ENCODE measurements around the gene SPATA20. TPM values are rescaled to one million over a fixed set of nuclear protein-coding genes. Genes with fewer than 3 reads are reported as not detected.
A peak's percentile ranks its signal among the peaks of the same experiment; 100 is the strongest.

The SPATA20 gene
- total and polyA plus RNA-seq, 2 of the 13 experiments (the other 11 are each of a cell fraction or from before 2014, with no cell fraction given), result 36.1 to 64.8 TPM

DNA sequence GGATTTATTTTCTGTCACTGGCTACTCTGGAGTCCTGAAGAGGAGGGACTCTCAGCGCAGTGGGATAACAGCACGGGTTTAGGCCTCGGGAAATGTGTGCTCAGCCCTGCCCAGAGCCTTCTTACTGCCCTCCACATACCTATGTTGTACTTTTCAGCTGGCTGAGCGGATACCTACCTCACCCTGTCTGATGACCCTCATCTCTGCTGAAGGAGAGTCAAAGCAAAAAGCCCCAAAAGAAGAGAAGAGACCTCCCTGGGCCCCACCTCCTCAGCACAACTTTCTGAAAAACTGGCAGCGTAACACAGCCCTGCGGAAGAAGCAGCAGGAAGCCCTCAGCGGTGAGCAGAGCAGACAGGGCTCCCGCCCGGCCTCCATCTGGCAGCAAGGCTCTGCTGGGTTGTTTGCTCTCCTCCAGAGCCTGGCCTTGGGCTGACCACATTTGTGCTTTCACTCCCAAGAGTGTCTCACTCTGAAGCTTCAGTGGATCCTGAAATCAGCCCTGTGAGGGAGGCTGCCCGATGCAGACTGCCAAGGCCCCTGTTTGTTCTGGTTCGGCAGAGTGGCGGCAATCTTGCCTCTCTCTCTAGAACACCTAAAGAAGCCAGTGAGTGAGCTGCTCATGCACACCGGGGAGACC, 28.5 kb upstream of the SPATA20 start (continued):
- TF ChIP-seq, protein P1, sequence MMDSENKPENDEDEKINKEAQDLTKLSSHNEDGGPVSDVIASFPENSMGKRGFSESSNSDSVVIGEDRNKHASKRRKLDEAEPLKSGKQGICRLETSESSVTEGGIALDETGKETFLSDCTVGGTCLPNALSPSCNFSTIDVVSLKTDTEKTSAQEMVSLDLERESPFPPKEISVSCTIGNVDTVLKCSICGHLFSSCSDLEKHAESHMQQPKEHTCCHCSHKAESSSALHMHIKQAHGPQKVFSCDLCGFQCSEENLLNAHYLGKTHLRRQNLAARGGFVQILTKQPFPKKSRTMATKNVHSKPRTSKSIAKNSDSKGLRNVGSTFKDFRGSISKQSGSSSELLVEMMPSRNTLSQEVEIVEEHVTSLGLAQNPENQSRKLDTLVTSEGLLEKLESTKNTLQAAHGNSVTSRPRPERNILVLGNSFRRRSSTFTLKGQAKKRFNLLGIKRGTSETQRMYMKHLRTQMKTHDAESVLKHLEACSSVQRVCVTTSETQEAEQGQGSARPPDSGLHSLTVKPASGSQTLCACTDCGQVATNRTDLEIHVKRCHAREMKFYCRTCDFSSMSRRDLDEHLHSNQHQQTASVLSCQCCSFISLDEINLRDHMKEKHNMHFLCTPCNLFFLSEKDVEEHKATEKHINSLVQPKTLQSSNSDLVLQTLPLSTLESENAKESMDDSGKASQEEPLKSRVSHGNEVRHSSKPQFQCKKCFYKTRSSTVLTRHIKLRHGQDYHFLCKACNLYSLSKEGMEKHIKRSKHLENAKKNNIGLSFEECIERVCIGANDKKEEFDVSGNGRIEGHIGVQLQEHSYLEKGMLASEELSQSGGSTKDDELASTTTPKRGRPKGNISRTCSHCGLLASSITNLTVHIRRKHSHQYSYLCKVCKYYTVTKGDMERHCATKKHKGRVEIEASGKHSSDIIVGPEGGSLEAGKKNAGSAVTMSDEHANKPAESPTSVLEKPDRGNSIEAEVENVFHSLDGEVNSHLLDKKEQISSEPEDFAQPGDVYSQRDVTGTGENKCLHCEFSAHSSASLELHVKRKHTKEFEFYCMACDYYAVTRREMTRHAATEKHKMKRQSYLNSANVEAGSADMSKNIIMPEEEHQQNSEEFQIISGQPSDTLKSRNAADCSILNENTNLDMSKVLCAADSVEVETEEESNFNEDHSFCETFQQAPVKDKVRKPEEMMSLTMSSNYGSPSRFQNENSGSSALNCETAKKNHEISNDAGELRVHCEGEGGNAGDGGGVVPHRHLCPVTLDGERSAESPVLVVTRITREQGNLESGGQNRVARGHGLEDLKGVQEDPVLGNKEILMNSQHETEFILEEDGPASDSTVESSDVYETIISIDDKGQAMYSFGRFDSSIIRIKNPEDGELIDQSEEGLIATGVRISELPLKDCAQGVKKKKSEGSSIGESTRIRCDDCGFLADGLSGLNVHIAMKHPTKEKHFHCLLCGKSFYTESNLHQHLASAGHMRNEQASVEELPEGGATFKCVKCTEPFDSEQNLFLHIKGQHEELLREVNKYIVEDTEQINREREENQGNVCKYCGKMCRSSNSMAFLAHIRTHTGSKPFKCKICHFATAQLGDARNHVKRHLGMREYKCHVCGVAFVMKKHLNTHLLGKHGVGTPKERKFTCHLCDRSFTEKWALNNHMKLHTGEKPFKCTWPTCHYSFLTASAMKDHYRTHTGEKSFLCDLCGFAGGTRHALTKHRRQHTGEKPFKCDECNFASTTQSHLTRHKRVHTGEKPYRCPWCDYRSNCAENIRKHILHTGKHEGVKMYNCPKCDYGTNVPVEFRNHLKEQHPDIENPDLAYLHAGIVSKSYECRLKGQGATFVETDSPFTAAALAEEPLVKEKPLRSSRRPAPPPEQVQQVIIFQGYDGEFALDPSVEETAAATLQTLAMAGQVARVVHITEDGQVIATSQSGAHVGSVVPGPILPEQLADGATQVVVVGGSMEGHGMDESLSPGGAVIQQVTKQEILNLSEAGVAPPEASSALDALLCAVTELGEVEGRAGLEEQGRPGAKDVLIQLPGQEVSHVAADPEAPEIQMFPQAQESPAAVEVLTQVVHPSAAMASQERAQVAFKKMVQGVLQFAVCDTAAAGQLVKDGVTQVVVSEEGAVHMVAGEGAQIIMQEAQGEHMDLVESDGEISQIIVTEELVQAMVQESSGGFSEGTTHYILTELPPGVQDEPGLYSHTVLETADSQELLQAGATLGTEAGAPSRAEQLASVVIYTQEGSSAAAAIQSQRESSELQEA (CRISPR knock-in tag; IDR thresholded peaks at IDR 0.05; ENCODE audit: not compliant biosample characterization), result no peak
- TF ChIP-seq ZNF34 (CRISPR knock-in tag; IDR thresholded peaks at IDR 0.05; ENCODE audit: borderline replicate concordance) (no peak), GTF2F1 (IDR thresholded peaks at IDR 0.05; ENCODE audit: low read length) (no peak), MAFG (CRISPR knock-in tag; IDR thresholded peaks at IDR 0.05) (no peak), ZNF678 (CRISPR knock-in tag; IDR thresholded peaks at IDR 0.05) (no peak), ZNF549 (CRISPR knock-in tag; IDR thresholded peaks at IDR 0.05) (no peak), CHD2 (IDR thresholded peaks at IDR 0.05; ENCODE audit: low read depth, low read length) (no peak)
- TF ChIP-seq, protein P2, sequence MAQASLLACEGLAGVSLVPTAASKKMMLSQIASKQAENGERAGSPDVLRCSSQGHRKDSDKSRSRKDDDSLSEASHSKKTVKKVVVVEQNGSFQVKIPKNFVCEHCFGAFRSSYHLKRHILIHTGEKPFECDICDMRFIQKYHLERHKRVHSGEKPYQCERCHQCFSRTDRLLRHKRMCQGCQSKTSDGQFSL (CRISPR knock-in tag; IDR thresholded peaks at IDR 0.05), result no peak
- TF ChIP-seq, protein P3, sequence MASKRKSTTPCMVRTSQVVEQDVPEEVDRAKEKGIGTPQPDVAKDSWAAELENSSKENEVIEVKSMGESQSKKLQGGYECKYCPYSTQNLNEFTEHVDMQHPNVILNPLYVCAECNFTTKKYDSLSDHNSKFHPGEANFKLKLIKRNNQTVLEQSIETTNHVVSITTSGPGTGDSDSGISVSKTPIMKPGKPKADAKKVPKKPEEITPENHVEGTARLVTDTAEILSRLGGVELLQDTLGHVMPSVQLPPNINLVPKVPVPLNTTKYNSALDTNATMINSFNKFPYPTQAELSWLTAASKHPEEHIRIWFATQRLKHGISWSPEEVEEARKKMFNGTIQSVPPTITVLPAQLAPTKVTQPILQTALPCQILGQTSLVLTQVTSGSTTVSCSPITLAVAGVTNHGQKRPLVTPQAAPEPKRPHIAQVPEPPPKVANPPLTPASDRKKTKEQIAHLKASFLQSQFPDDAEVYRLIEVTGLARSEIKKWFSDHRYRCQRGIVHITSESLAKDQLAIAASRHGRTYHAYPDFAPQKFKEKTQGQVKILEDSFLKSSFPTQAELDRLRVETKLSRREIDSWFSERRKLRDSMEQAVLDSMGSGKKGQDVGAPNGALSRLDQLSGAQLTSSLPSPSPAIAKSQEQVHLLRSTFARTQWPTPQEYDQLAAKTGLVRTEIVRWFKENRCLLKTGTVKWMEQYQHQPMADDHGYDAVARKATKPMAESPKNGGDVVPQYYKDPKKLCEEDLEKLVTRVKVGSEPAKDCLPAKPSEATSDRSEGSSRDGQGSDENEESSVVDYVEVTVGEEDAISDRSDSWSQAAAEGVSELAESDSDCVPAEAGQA (IDR thresholded peaks at IDR 0.05; ENCODE audit: low read depth), result no peak
- TF ChIP-seq, protein P3 (CRISPR knock-in tag; IDR thresholded peaks at IDR 0.05; ENCODE audit: borderline replicate concordance), result no peak
- TF ChIP-seq, protein P4, sequence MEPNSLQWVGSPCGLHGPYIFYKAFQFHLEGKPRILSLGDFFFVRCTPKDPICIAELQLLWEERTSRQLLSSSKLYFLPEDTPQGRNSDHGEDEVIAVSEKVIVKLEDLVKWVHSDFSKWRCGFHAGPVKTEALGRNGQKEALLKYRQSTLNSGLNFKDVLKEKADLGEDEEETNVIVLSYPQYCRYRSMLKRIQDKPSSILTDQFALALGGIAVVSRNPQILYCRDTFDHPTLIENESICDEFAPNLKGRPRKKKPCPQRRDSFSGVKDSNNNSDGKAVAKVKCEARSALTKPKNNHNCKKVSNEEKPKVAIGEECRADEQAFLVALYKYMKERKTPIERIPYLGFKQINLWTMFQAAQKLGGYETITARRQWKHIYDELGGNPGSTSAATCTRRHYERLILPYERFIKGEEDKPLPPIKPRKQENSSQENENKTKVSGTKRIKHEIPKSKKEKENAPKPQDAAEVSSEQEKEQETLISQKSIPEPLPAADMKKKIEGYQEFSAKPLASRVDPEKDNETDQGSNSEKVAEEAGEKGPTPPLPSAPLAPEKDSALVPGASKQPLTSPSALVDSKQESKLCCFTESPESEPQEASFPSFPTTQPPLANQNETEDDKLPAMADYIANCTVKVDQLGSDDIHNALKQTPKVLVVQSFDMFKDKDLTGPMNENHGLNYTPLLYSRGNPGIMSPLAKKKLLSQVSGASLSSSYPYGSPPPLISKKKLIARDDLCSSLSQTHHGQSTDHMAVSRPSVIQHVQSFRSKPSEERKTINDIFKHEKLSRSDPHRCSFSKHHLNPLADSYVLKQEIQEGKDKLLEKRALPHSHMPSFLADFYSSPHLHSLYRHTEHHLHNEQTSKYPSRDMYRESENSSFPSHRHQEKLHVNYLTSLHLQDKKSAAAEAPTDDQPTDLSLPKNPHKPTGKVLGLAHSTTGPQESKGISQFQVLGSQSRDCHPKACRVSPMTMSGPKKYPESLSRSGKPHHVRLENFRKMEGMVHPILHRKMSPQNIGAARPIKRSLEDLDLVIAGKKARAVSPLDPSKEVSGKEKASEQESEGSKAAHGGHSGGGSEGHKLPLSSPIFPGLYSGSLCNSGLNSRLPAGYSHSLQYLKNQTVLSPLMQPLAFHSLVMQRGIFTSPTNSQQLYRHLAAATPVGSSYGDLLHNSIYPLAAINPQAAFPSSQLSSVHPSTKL (CRISPR knock-in tag; IDR thresholded peaks at IDR 0.05), result peak; percentile 35; the same call in 1 of the 2 replicates

All from HepG2 (cell line).